ENCODE data around the gene GPC1.

The GPC1 gene

GRCh38 chr2:240452462-240453256 is 17.2 kb downstream of the GPC1 start:
- TF ChIP-seq CTCF (IDR thresholded peaks at IDR 0.05; ENCODE audit: extremely low read depth, insufficient read depth, missing control alignments) = no peak
- peak; percentile 84 for DNase-seq (ENCODE audit: low spot score)
- in situ Hi-C loops (cut with MboI; ENCODE audit: low pct_unique_long_range_greater_than_20kb, low sequenced_read_pairs, unreplicated experiment) = no loop called here

GRCh38 chr2:240453461-240454105 is 18.1 kb downstream of the GPC1 start:
- in situ Hi-C loops (cut with MboI; ENCODE audit: low pct_unique_long_range_greater_than_20kb, low sequenced_read_pairs, unreplicated experiment) = no loop called here
- no peak for TF ChIP-seq CTCF (IDR thresholded peaks at IDR 0.05; ENCODE audit: extremely low read depth, insufficient read depth, missing control alignments)
- no peak for DNase-seq (ENCODE audit: low spot score)

- TF ChIP-seq CTCF (IDR thresholded peaks at IDR 0.05; ENCODE audit: extremely low read depth, insufficient read depth, missing control alignments) = no peak
- DNase-seq (ENCODE audit: low spot score) = no peak
- in situ Hi-C loops (cut with MboI; ENCODE audit: low pct_unique_long_range_greater_than_20kb, low sequenced_read_pairs, unreplicated experiment) = no loop called here
These were observed 18.8 kb downstream of the GPC1 start for GRCh38 chr2:240454106-240454901.

GRCh38 chr2:240455272-240455646 is 19.8 kb downstream of the GPC1 start:
- in situ Hi-C loops (cut with MboI; ENCODE audit: low pct_unique_long_range_greater_than_20kb, low sequenced_read_pairs, unreplicated experiment) = no loop called here
- TF ChIP-seq CTCF (IDR thresholded peaks at IDR 0.05; ENCODE audit: extremely low read depth, insufficient read depth, missing control alignments) = no peak

DNA sequence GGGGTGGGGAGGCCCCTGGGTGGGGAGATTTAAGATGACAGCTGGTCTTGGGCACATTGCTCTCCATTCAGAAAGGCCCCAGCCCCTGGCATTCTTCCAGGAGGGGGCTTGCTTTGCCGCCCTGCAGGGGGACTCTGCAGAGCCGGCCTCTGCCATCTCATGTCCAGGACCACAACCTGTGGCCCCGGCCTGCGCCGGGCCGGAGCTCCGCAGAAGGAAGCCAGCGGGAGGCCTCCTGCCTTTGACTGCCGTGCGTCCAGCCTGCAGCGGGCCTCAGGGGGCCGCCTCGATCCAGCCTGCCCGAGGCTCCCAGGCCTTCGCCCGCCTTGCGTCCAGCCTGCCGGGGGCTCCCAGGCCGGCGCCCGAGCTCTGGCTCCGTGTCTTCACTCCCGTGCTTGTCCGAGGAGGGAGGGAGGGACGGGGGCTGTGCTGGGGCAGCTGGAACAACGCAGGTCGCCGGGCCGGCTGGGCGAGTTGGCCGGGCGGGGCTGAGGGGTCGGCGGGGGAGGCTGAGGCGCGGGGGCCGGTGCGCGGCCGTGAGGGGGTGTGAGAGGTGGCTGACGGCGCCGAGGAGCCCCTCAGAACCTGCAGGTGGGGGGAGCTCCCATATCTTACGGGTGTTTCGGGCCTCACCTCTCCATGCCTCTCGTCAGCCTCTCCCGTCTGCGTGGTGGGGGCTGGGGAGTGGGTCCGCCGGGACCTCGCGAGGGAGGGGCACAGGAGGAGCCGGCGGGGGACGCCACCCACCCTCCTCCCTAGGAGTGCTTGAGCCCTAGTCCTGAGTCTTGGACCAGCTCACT is 20.4 kb downstream of the GPC1 start:
- TF ChIP-seq CTCF (IDR thresholded peaks at IDR 0.05; ENCODE audit: extremely low read depth, insufficient read depth, missing control alignments) = no peak
- in situ Hi-C loops (cut with MboI; ENCODE audit: low pct_unique_long_range_greater_than_20kb, low sequenced_read_pairs, unreplicated experiment) = no loop called here
- DNase-seq (ENCODE audit: low spot score) = no peak

More at GRCh38 chr2:240455272-240455646, 19.8 kb downstream of the GPC1 start:
- DNase-seq (ENCODE audit: low spot score) = no peak
